Heart left ventricle (tissue), 13 donors: ENCODE results near the gene ARID5B.

Source experiments
- CTCF ChIP-seq, 12 donors: fragments of 200-600 bp; sonication (generic) in 4 of 12; IDR thresholded peaks; one replicate each; pipeline versions ENCODE4 v1.5.0 to v1.8.0; 2018 to 2022; ENCODE audit warnings: antibody characterized with exemption in 12 of 12, mild to moderate bottlenecking in 5 of 12
- POLR2A ChIP-seq, 2 donors: fragments of 450-650 bp; IDR thresholded peaks; one replicate each; pipeline ENCODE4 v1.6.1; 2017; ENCODE audit warnings: antibody characterized with exemption in 2 of 2, mild to moderate bottlenecking in 2 of 2, moderate library complexity in 2 of 2
- donor health status: ischemic (EF 13 %, LVEDD 7.1; RV severe dilation, severe dysfunction).
- donor health status: DM: no; HTN: yes; CAD: no.
- donor health status: DM: no; HTN: no; CAD: no.
- donor health status: ischemic (EF 25% LVEDD 6.9; RV normal size, moderate dysfunction).
- donor health status: ischemic (EF 25% LVEDD 5.7; RV mildly dilated, moderate dysfunction).
- donor health status: ischemic (EF 35%, LVEDD 5.7; RV mildly dilated, moderate dysfunction).
- donor health status: nonischemic (EF 11% LVEDD 7.7; RV severe dilation, severe dysfunction).
- donor health status: DM: yes; HTN: yes; CAD: no.
- donor health status: PGD.
- donor health status: ischemic (EF 29% LVEDD 5.4; RV normal size, mild dysfunction).
- donor health status: nonischemic (EF 23%, LVEDD 6.1; RV moderate dilation, normal function).

GRCh38 chr10:61923210-61923949 is 21.9 kb downstream of the ARID5B start:
- no peak for TF ChIP-seq CTCF (IDR thresholded peaks at IDR 0.05)
- no peak for TF ChIP-seq POLR2A (IDR thresholded peaks at IDR 0.05)
